ENCODE results near the gene TACR1. TPM values are rescaled to one million over a fixed set of nuclear protein-coding genes. Genes with fewer than 3 reads are reported as not detected.
A peak's percentile ranks its signal among the peaks of the same experiment; 100 is the strongest.

The TACR1 gene
- total RNA-seq, 4 donors from 2014 or later: 0.14 to 10.1 (median 0.18) TPM

GRCh38 chr2:75204833-75205232 is 5.5 kb upstream of the TACR1 start:
- WGBS, 2 donors (ENCODE audit: low coverage in 1 of 2): 76 to 87% methylated on average over 2 to 3 of the region's 3 CpGs
- Histone ChIP-seq H3K4me3 (no peak overlapping the region), H3K27ac (no peak overlapping the region), H3K36me3 (no peaks in the 10 kb centered on the region), H3K27me3 (peaks cover 34% of the 10 kb centered on the region), H3K4me1 (peaks cover 5 to 11% (median 7%) of the 10 kb centered on the region in 4 donors), H3K9me3 (no peaks in the 10 kb centered on the region)
- DNase-seq: no peak
- TF ChIP-seq EP300 (IDR thresholded peaks at IDR 0.05; ENCODE audit: low read depth): no peak
- TF ChIP-seq CTCF (IDR thresholded peaks at IDR 0.05): no peak
- TF ChIP-seq POLR2AphosphoS5 (IDR thresholded peaks at IDR 0.05): no peak
- TF ChIP-seq POLR2A (IDR thresholded peaks at IDR 0.05): no peak
- in situ Hi-C loops (cut with MboI; ENCODE audit: low pct_ligation_motif_present in 1 of 4, low pct_unique_long_range_greater_than_20kb in 1 of 4, low sequenced_read_pairs in 3 of 4): no loop called here
- intact Hi-C loops (cut with DNase I; ENCODE audit: low total_unique reads): no loop called here

- Histone ChIP-seq H3K4me3 (no peak overlapping the region), H3K4me1 (peaks cover 7 to 21% (median 14%) of the 10 kb centered on the region in 4 donors), H3K27ac (no peak overlapping the region), H3K27me3 (peaks cover 57% of the 10 kb centered on the region), H3K9me3 (no peaks in the 10 kb centered on the region), H3K36me3 (no peaks in the 10 kb centered on the region)
- DNase-seq: no peak
- WGBS, 2 donors (ENCODE audit: low coverage in 1 of 2): 40 to 58% methylated on average over 2 of the region's 2 CpGs
- in situ Hi-C loops (cut with MboI; ENCODE audit: low pct_ligation_motif_present in 1 of 4, low pct_unique_long_range_greater_than_20kb in 1 of 4, low sequenced_read_pairs in 3 of 4) (no loop called here), intact Hi-C loops (cut with DNase I; ENCODE audit: low total_unique reads) (no loop called here)
- TF ChIP-seq POLR2AphosphoS5 (IDR thresholded peaks at IDR 0.05) (no peak), POLR2A (IDR thresholded peaks at IDR 0.05) (no peak), CTCF (IDR thresholded peaks at IDR 0.05) (no peak), EP300 (IDR thresholded peaks at IDR 0.05; ENCODE audit: low read depth) (no peak)
These were observed 3.0 kb upstream of the TACR1 start for GRCh38 chr2:75202359-75202758.

GRCh38 chr2:75200140-75201096 is 1.1 kb upstream of the TACR1 start:
- H3K9me3 ChIP-seq: no peaks in the 10 kb centered on the region
- peak overlapping the region; percentile 1 to 47 (median 20) for H3K4me3 ChIP-seq
- WGBS, 2 donors (ENCODE audit: low coverage in 1 of 2): 1% methylated on average over 42 of the region's 57 CpGs; no CpG with 5 or more reads in 1 of the 2 donors
- peak; percentile 21 for DNase-seq
- H3K36me3 ChIP-seq: no peaks in the 10 kb centered on the region
- H3K27me3 ChIP-seq: peaks cover 72% of the 10 kb centered on the region
- TF ChIP-seq POLR2A (IDR thresholded peaks at IDR 0.05) (no peak), CTCF (IDR thresholded peaks at IDR 0.05) (no peak), POLR2AphosphoS5 (IDR thresholded peaks at IDR 0.05) (no peak), EP300 (IDR thresholded peaks at IDR 0.05; ENCODE audit: low read depth) (no peak)
- H3K27ac ChIP-seq: peak overlapping the region in 2 of 4 donors; percentile 22 to 48
- in situ Hi-C loops (cut with MboI; ENCODE audit: low pct_ligation_motif_present in 1 of 4, low pct_unique_long_range_greater_than_20kb in 1 of 4, low sequenced_read_pairs in 3 of 4) (no loop called here), intact Hi-C loops (cut with DNase I; ENCODE audit: low total_unique reads) (no loop called here)
- peaks cover 7 to 21% (median 14%) of the 10 kb centered on the region in 4 donors for H3K4me1 ChIP-seq

- no peak overlapping the region for H3K4me3 ChIP-seq
- peaks cover 41% of the 10 kb centered on the region for H3K27me3 ChIP-seq
- DNase-seq: no peak
- H3K27ac ChIP-seq: no peak overlapping the region
- intact Hi-C loops (cut with DNase I; ENCODE audit: low total_unique reads) (no loop called here), in situ Hi-C loops (cut with MboI; ENCODE audit: low pct_ligation_motif_present in 1 of 4, low pct_unique_long_range_greater_than_20kb in 1 of 4, low sequenced_read_pairs in 3 of 4) (no loop called here)
- WGBS, 2 donors (ENCODE audit: low coverage in 1 of 2): 92 to 100% methylated on average over 1 of the region's 1 CpG
- H3K4me1 ChIP-seq: peaks cover 6 to 14% (median 10%) of the 10 kb centered on the region in 4 donors
- H3K36me3 ChIP-seq: no peaks in the 10 kb centered on the region
- TF ChIP-seq CTCF (IDR thresholded peaks at IDR 0.05): no peak
- H3K9me3 ChIP-seq: no peaks in the 10 kb centered on the region
These were observed 4.1 kb downstream of the TACR1 start for GRCh38 chr2:75195076-75195691.
